Dendritic cell treated with granulocyte-macrophage colony-stimulating factor and Interleukin-4, amounts not matched to agents 40 ng/mL and 50 ng/mL, for 4 days (primary cell): ENCODE results near the gene C1orf53.

ENCODE experiments used
- H3K27ac Mint-ChIP-seq: one replicate; pipeline ENCODE4 v1.8.0; 2022; ENCODE audit warnings: mild to moderate bottlenecking, mixed read lengths
- H3K27me3 Mint-ChIP-seq: one replicate; pipeline ENCODE4 v1.8.0; 2022; ENCODE audit warnings: mild to moderate bottlenecking, mixed read lengths
- H3K36me3 Mint-ChIP-seq: one replicate; pipeline ENCODE4 v1.8.0; 2022; ENCODE audit warnings: low read depth, mixed read lengths
- H3K4me1 Mint-ChIP-seq: one replicate; pipeline ENCODE4 v1.8.0; 2022; ENCODE audit warnings: low read depth, mixed read lengths
- H3K4me3 Mint-ChIP-seq: one replicate; pipeline ENCODE4 v1.8.0; 2022; ENCODE audit warnings: mild to moderate bottlenecking, moderate library complexity, mixed read lengths
- H3K9me3 Mint-ChIP-seq: one replicate; pipeline ENCODE4 v1.8.0; 2022; ENCODE audit warnings: mixed read lengths
- intact Hi-C: fragments of 100-400 bp; cut with micrococcal nuclease; formaldehyde crosslinking; loops from one replicate; pipeline ENCODE4 v1.15.0; 2022

The C1orf53 gene

DNA sequence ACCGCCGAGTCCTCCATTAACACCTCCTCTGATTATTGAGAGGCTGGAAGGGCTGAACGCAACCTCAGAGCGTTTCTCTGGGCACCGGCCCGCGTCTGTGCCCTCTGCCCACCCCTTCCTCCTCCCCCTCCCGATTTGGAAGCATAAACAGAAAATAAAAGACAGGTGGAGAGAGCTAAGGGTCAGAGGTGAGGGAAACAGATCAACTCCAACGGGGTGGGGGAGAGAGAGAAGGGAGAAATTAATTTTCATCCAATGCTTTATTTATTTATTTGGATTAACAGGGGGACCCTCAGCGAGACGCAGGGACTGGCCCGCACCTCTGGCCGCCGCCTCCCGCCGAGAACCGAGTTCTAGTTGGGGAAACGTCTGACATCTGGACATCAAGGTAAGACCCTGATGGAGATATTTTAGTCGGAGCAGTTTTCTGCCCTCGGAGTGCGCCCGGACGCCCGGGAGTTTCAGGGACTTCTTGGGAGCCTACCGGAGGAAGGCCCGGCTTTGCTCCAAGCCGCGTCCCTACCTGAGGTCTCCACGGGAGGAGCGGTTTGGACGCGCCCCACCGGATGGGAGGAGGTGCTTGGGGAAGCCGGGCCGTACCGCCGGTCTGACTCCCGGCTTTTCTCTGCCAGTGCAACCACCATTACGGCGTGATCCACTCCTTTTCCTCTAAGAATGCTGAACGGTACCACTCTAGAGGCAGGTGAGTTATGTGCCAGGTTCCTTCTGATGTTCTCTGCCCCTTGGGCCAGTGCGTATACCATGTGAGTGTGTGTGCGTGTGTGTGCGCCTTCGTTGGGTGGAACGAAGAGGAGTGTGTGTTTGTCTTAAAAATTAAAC, 9.6 kb downstream of the C1orf53 start:
- Mint-ChIP-seq H3K9me3 (no peaks in the 10 kb centered on the region), H3K27me3 (peaks cover 96% of the 10 kb centered on the region), H3K4me1 (peaks cover 59% of the 10 kb centered on the region), H3K27ac (no peak overlapping the region), H3K36me3 (no peaks in the 10 kb centered on the region), H3K4me3 (no peak overlapping the region)
- intact Hi-C loops, result loop anchor here (10.0 kb wide), 1 partner anchor 243 kb away; the partner anchor contains the start of gene NEK7

DNA sequence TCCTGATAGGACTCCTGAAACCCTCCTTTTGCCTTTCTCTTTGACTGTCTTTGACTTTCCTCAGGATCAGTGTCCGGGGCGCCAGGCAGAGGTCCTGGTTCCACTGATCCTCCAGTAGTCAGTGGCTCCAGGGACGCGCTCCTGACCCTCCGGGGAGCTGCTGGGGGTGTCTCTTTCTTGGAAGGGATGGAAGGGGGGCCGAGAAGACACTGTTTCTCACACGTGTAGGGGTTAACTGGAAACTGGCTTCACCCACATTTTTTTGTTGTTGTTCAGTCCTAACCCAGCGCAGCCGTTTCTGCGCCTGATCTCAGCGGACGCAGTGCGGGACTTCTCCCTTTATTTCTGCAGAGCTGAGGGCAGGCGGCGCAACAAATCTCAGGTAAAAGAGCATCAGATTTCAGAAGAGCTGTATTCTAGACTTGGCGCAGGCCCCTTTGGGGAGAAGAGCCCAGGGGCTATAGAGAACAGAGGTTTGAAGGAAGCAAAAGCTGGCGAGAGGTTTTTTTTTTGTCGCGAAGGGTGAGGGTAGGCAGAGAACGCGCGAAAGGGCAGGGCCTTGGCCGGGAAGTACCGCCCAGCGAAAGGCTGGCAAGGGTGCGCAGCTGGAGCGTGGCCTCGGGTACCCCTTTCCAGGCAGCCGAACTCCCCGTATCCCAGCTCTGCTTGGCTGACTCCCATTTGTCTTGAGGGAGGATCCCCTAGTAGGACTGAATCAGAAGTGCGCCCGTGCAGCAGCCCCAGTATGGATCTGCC, 10.5 kb downstream of the C1orf53 start:
- Mint-ChIP-seq H3K9me3 (no peaks in the 10 kb centered on the region), H3K4me1 (peaks cover 68% of the 10 kb centered on the region), H3K36me3 (no peaks in the 10 kb centered on the region), H3K27me3 (peaks cover 100% of the 10 kb centered on the region), H3K27ac (no peak overlapping the region), H3K4me3 (peak overlapping the region; percentile 72)
- intact Hi-C loops, result loop anchor here (10.0 kb wide), 1 partner anchor 242 kb away; the partner anchor contains the start of gene NEK7

DNA sequence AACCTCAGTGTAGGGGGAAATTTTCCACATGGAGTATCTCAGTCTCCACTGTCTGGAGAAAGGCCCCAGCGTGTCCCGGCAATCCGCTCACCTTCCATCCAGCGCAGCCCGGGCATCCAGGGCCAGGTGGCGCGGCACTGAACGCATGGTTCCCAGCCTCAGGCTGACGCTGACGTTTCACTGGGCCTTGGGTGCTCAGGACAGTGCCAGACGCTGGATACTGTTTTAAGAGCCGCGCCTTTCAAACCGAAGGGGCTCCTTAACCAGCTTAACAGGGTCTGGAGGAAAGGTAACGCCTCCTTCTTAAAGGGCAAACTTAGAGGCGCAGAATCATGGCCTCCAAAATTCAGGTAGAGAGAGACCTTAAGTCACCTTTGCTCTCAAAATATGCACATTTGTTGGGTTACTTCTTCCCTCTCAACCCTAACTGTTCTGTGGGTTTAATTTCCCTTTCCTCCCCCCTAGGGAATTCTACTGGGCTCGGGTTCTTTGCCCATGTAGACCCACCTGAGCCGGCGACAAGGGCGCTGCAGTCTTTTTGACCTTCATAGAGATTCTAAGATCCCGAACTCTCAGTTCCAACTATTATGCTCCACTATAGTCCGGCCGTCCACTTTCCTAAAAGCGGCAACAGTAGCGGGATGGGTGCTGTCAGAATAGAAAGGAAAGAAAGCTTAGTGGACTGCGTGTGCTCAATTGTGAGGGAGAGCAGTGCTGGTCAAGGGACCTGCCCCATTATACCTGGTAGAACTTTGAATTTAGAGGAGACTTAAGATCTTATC, 11.3 kb downstream of the C1orf53 start:
- peaks cover 71% of the 10 kb centered on the region for H3K4me1 Mint-ChIP-seq
- H3K27me3 Mint-ChIP-seq, result peaks cover 100% of the 10 kb centered on the region
- H3K9me3 Mint-ChIP-seq, result no peaks in the 10 kb centered on the region
- H3K4me3 Mint-ChIP-seq, result no peak overlapping the region
- intact Hi-C loops, result loop anchor here (10.0 kb wide), 1 partner anchor 241 kb away; the partner anchor contains the start of gene NEK7
- H3K27ac Mint-ChIP-seq, result no peak overlapping the region
- H3K36me3 Mint-ChIP-seq, result no peaks in the 10 kb centered on the region

DNA sequence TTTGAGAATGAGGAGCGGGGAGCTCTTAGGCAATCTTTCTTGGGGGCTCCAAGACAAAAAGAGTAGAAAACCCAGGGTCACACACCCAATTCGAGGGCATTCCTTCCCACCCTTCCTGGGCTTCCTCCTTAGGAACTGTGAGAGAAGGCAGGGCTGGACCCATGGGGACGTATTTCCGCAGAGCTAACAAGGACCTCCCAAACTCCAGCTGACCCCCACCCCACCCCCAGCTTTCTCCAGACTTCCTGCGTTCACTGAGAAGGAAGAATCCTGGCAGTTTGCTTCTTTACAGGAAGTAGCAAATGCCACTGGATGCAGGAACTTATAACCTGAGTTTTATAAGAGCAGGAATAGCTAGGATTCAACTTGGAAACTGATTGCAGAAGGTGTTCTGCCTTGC, 12.1 kb downstream of the C1orf53 start:
- no peaks in the 10 kb centered on the region for H3K36me3 Mint-ChIP-seq
- intact Hi-C loops, result loop anchor here (10.0 kb wide), 1 partner anchor 240 kb away; the partner anchor contains the start of gene NEK7
- H3K9me3 Mint-ChIP-seq, result no peaks in the 10 kb centered on the region
- no peak overlapping the region for H3K27ac Mint-ChIP-seq
- no peak overlapping the region for H3K4me3 Mint-ChIP-seq
- H3K4me1 Mint-ChIP-seq, result peaks cover 76% of the 10 kb centered on the region
- peaks cover 100% of the 10 kb centered on the region for H3K27me3 Mint-ChIP-seq

DNA sequence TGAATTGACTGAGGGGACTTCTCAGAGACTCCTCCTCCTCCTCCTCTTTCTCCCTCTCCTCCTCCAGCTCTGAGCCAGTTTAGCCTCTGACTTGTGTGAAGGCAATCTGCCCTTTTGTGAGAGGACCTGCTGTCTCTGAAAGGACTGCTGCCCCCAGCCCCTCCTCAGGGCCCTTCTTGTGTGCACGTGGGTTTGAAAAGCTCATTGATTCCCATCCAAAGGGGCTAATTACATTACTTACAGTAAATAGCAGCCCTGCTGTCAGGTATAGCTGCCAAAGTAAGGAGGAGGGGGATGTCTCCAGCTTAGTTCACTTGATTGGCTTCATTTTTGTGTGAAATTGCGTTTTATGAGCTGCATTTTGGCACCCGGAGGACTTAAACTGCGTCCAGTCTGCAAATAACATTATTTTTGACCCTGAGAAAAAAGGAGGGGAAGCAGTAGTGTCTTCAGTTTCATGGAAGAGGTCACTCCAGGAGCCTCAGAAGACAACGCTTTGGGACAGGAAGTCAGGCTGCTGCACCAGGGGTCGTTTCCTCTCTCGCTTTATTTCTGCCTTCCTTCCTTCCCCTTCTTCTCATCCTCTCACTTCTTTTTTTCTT, 12.9 kb downstream of the C1orf53 start:
- intact Hi-C loops, result loop anchor here (10.0 kb wide), 1 partner anchor 239 kb away; the partner anchor contains the start of gene NEK7
- H3K4me1 Mint-ChIP-seq, result peaks cover 81% of the 10 kb centered on the region
- H3K36me3 Mint-ChIP-seq, result no peaks in the 10 kb centered on the region
- no peaks in the 10 kb centered on the region for H3K9me3 Mint-ChIP-seq
- H3K27ac Mint-ChIP-seq, result no peak overlapping the region
- peak overlapping the region; percentile 37 for H3K4me3 Mint-ChIP-seq
- peaks cover 99% of the 10 kb centered on the region for H3K27me3 Mint-ChIP-seq

DNA sequence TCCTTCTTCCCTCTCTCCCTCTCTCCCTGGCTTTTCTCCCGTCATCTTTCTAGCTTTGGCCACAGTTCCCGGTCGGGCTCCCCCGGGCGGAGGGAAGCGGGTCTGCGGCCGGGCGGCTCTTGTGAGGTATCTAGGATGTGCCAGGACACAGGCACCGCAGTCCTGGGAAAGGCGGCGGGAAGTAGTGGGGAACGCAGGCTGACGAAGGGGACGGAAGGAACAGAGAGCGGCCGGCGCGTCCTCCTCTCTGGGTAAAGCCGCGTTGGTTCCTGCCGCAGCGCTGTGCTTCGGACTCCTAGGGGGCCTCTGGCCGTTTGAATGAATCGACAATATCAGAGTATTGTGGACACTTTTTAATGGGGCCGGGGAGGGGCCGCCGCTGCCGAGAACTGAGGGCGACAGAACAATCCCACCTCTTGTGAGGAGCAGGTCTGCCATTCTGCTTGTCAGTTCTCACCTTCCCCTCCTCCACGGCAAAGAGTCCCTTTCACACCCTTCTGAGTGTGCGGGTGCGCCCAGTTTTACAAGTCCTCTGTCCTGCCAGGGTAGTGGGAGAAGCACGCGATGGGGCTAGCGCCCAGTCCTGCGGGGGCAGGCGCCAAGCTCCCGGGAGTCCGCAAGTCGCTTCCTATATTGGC, 13.6 kb downstream of the C1orf53 start:
- peaks cover 99% of the 10 kb centered on the region for H3K27me3 Mint-ChIP-seq
- no peak overlapping the region for H3K27ac Mint-ChIP-seq
- intact Hi-C loops, result loop anchor here (10.0 kb wide), 1 partner anchor 239 kb away; the partner anchor contains the start of gene NEK7
- H3K4me3 Mint-ChIP-seq, result peak overlapping the region; percentile 37
- peaks cover 79% of the 10 kb centered on the region for H3K4me1 Mint-ChIP-seq
- H3K36me3 Mint-ChIP-seq, result no peaks in the 10 kb centered on the region
- H3K9me3 Mint-ChIP-seq, result no peaks in the 10 kb centered on the region

DNA sequence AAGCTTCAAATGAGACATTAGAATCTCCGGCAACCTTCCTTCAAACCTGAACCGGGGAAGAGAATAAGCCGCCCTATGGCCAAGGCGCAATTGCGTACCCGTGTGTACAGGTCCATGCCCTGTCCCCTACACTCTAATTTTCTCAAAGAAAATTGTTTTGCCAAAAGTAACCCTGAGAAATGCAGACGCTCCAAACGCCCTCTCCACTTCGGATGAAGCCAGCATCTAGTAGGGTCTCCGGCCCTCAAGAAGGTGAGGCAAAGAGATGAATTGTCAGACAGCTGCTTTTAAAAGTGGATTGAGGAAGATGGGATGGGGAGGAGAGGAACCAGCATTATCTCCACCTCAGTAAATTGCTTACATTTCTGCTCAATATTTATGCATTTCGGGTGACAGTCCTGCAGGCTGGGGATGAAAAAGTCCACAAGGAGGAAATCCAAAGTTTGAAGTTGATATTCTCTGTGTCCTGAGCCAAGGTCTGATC, 14.1 kb downstream of the C1orf53 start:
- Mint-ChIP-seq H3K4me1 (peaks cover 79% of the 10 kb centered on the region), H3K36me3 (no peaks in the 10 kb centered on the region), H3K27ac (no peak overlapping the region), H3K9me3 (no peaks in the 10 kb centered on the region), H3K4me3 (peak overlapping the region; percentile 37), H3K27me3 (peaks cover 99% of the 10 kb centered on the region)
- intact Hi-C loops, result loop anchor here (10.0 kb wide), 1 partner anchor 238 kb away; the partner anchor contains the start of gene NEK7

DNA sequence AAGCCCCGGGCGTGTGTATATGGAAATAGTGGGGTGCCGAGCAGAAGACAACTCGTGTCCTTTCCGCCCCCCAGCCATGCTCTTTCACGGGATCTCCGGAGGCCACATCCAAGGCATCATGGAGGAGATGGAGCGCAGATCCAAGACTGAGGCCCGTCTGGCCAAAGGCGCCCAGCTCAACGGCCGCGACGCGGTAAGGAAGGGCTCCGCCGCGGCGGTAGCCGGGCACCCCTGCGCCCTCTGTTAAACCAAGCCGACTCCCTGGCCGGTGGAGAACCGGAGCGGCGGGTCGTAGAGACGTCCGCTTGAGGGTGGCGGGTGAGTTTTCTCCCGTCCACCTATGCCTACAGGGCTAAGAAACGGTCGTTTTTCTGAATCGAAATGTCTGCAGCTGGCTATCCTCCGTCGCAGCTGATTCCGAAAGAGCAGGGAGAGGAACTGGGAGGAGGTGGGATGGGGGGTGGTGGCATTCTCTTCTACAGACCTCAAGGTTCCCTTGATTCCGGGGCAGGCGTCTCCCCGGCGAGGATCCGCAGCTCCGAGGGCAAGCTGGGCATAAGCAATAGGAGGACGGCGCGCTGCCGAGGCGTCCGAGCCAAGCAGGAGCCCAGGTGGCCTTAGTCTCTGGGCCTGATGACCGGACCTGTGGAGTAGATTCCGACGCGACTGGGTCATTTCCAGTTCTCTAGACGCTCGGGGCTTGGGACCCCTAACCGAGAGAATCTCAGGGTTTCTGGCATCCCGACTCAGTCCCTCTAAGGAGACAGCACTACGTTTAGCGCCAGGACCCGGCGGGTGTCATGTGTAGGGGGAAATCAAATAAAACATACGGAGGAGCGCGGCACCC, 15.6 kb downstream of the C1orf53 start:
- Mint-ChIP-seq H3K4me1 (peaks cover 65% of the 10 kb centered on the region), H3K9me3 (no peaks in the 10 kb centered on the region), H3K36me3 (no peaks in the 10 kb centered on the region), H3K27me3 (peaks cover 99% of the 10 kb centered on the region), H3K4me3 (peak overlapping the region; percentile 78), H3K27ac (peak overlapping the region; percentile 33)
- intact Hi-C loops, result loop anchor here (10.0 kb wide), 1 partner anchor 237 kb away; the partner anchor contains the start of gene NEK7

DNA sequence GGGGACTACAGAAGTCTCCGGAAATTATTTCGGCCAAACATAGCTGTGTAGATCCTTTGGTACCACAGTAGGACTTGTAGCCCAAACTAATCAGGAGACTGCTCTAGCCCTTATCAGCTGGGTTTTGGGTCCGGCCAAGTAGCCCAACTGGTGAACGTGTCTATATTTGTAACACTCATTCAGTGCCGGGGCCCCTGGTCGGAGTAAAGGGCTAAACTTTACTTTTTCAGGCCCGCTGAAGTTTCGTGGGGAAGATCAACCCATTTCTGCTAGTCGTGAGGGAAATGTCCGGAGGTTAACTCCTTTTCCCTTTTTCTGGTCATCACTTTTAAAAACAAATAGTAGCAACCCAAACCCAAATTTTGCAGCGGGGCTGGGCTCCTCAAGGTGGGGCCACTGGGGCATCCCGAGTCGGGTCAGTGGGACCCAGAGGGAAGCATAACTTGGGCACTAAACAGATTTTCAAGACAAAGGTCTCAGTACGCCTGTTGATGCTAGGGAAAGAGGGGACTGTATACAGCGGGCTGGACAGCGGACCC, 16.4 kb downstream of the C1orf53 start:
- intact Hi-C loops, result loop anchor here (10.0 kb wide), 1 partner anchor 236 kb away; the partner anchor contains the start of gene NEK7
- Mint-ChIP-seq H3K36me3 (no peaks in the 10 kb centered on the region), H3K27ac (no peak overlapping the region), H3K9me3 (no peaks in the 10 kb centered on the region), H3K4me3 (peak overlapping the region; percentile 78), H3K4me1 (peaks cover 63% of the 10 kb centered on the region), H3K27me3 (peaks cover 94% of the 10 kb centered on the region)

DNA sequence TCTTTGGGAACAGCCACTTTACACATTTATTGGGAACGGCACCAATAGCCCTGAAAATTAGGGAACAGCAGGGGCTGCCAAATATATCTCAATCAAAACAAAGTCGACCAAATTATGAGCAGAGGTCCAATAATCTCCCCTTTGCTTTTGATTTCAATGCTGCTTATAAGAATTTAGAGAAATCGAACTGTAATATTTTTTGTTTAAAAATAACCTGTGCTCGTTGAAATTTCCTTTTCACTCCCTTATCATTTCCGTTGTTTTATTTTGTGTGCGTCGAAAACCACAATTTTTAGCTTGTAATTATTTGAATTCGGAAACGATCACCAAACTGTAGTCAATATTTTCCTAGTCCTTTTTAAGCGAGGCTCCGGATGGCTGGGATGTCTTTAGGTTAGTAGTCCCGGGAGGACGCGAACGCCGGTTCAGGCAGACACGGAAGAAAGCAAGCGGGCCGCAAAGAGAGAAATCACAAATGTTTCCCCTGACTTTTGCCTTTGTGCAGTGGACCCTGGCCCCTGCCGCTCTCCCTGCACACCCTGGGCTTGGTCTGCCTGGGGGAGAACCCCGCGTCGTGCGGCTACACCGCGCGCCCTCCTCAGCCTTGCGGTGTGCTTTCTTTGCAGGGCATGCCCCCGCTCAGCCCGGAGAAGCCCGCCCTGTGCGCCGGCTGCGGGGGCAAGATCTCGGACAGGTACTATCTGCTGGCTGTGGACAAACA, 17.1 kb downstream of the C1orf53 start:
- H3K27ac Mint-ChIP-seq, result no peak overlapping the region
- peaks cover 62% of the 10 kb centered on the region for H3K4me1 Mint-ChIP-seq
- no peaks in the 10 kb centered on the region for H3K9me3 Mint-ChIP-seq
- peak overlapping the region; percentile 30 for H3K4me3 Mint-ChIP-seq
- intact Hi-C loops, result loop anchor here (5.0 to 10.0 kb wide), 5 partner anchors 235 to 545 kb away; partner anchors contain the start of gene NEK7
- H3K27me3 Mint-ChIP-seq, result peaks cover 90% of the 10 kb centered on the region
- no peaks in the 10 kb centered on the region for H3K36me3 Mint-ChIP-seq

DNA sequence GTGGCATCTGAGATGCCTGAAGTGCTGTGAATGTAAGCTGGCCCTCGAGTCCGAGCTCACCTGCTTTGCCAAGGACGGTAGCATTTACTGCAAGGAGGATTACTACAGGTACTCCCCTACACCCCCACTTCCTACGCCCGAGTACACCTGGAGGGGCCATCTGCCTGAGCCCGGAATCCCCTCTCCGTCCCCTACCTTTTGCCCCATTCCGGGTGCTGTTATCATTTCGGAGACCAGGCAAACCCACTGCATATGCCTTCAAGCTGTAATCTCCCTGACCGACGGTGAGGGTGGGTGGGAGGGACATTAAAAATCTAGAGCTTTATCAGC, 17.6 kb downstream of the C1orf53 start:
- Mint-ChIP-seq H3K9me3 (no peaks in the 10 kb centered on the region), H3K27me3 (peaks cover 86% of the 10 kb centered on the region), H3K4me1 (peaks cover 60% of the 10 kb centered on the region), H3K36me3 (no peaks in the 10 kb centered on the region), H3K4me3 (peak overlapping the region; percentile 30), H3K27ac (no peak overlapping the region)
- intact Hi-C loops, result loop anchor here (5.0 to 10.0 kb wide), 4 partner anchors 303 to 545 kb away; no protein-coding TSS in a partner anchor
